ENCODE results near the gene PDHX. TPM values are rescaled to one million over a fixed set of nuclear protein-coding genes. Genes with fewer than 3 reads are reported as not detected.

PDHX gene
- polyA plus RNA-seq, 3 donors from 2014 or later, result 12.8 to 17.1 (median 13.1) TPM

GRCh38 chr11:34916843-34917770, 689 bp downstream of the PDHX start:
- H3K27me3 Mint-ChIP-seq (ENCODE audit: low read depth in 3 of 3), result peaks cover 2 to 7% (median 3%) of the 10 kb centered on the region in 3 donors
- H3K36me3 Mint-ChIP-seq, result peaks cover 0 to 9% (median 0%) of the 10 kb centered on the region in 3 donors
- DNase-seq, result no peak
- H3K4me3 Mint-ChIP-seq, result peak overlapping the region; percentile 90 to 98 (median 97)
- H3K9me3 Mint-ChIP-seq, result no peaks in the 10 kb centered on the region
- peak overlapping the region; percentile 89 to 98 (median 94) for H3K27ac Mint-ChIP-seq
- peaks cover 27 to 43% of the 10 kb centered on the region in 2 donors for H3K4me1 Mint-ChIP-seq

DNA sequence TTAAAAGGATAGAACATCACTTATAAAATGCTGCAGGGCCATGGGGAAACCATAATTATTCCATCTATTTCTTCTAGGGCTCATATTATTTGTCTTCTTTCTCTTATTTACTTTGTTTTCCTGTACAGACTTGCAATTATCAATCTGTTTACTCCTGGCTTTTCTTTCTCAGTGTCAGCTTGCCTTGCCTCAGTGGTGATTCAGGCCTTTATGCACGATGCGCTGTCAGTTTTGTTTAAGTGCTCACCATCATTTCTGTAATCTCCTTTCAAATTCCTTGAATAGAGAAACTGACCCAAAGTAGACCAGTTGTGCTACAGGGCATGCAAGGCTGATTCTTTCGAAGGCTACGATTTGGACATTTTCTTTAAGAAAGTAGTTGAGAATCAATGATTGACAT, 4.7 kb downstream of the PDHX start:
- Mint-ChIP-seq H3K36me3 (no peaks in the 10 kb centered on the region), H3K9me3 (no peaks in the 10 kb centered on the region), H3K4me3 (no peak overlapping the region), H3K4me1 (peaks cover 14 to 28% of the 10 kb centered on the region in 2 donors), H3K27ac (peak overlapping the region in 1 of 6 donors; percentile 46), H3K27me3 (ENCODE audit: low read depth in 3 of 3) (peaks cover 0 to 3% (median 0%) of the 10 kb centered on the region in 3 donors)
- DNase-seq, result no peak

- peaks cover 0 to 13% of the 10 kb centered on the region in 2 donors for H3K4me1 Mint-ChIP-seq
- no peak for DNase-seq
- no peak overlapping the region for H3K27ac Mint-ChIP-seq
- no peaks in the 10 kb centered on the region for H3K9me3 Mint-ChIP-seq
- H3K4me3 Mint-ChIP-seq, result no peak overlapping the region
- H3K27me3 Mint-ChIP-seq (ENCODE audit: low read depth in 3 of 3), result no peaks in the 10 kb centered on the region
- no peaks in the 10 kb centered on the region for H3K36me3 Mint-ChIP-seq
These were observed 8.3 kb downstream of the PDHX start for GRCh38 chr11:34924714-34925113.

DNA sequence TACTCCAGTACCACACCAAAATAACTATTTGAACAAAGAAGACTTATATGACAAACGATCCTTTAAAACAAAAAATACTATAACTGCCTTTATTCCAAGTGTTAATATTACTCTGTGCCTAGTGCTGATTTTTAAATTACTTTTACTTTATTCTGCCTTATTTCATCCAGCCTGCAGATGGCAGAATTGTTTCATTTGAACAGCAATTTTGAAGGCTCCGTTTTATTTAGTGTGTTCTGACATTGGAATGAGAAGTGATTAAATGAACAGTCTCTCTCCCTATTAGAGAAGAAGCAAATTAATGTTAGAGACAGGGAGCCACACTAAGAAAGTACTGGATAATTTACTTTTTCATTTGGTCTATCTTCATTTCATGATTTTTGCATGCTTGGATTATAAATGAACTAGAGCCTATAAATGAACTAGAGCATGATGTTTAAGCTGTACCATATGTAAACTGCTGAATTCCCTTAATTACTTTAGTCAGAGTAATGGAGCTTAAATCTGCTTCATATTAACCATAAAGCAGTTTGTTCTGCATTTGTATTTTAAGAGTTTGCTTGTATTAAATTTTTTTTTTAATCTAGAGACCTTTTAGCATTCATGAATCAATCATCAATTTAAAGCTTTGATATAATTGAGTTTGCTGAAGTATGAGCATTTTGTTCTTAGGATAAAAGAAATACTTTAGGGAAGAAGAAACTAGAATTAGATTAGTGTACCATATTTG, 9.8 kb downstream of the PDHX start:
- no peak overlapping the region for H3K27ac Mint-ChIP-seq
- no peaks in the 10 kb centered on the region for H3K27me3 Mint-ChIP-seq (ENCODE audit: low read depth in 3 of 3)
- peak; percentile 27 to 50 (median 45) for DNase-seq
- no peak overlapping the region for H3K4me3 Mint-ChIP-seq
- H3K9me3 Mint-ChIP-seq, result no peaks in the 10 kb centered on the region
- peaks cover 0 to 22% of the 10 kb centered on the region in 2 donors for H3K4me1 Mint-ChIP-seq
- no peaks in the 10 kb centered on the region for H3K36me3 Mint-ChIP-seq

DNA sequence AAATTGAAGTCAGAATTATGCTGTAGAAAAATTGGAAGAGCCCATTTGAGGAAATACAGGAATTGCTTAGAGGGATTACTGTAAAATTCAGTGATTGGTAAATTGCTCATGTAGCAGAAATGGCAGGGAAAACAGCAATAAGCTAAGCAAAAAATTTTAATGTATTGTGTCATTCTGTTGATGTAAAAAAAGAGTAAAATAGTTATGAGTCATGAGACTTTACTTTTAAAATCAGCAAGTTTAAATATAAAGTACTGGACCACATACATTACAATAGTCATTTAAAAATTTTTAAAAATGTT, 10.4 kb downstream of the PDHX start:
- Mint-ChIP-seq H3K27ac (no peak overlapping the region), H3K4me3 (no peak overlapping the region), H3K36me3 (peaks cover 0 to 4% (median 0%) of the 10 kb centered on the region in 3 donors), H3K4me1 (peaks cover 0 to 22% of the 10 kb centered on the region in 2 donors), H3K9me3 (no peaks in the 10 kb centered on the region), H3K27me3 (ENCODE audit: low read depth in 3 of 3) (no peaks in the 10 kb centered on the region)
- DNase-seq, result no peak

GRCh38 chr11:34928268-34928959, 12.0 kb downstream of the PDHX start:
- no peak for DNase-seq
- Mint-ChIP-seq H3K4me3 (no peak overlapping the region), H3K9me3 (no peaks in the 10 kb centered on the region), H3K27ac (no peak overlapping the region), H3K4me1 (peaks cover 0 to 22% of the 10 kb centered on the region in 2 donors), H3K36me3 (peaks cover 0 to 13% (median 4%) of the 10 kb centered on the region in 3 donors), H3K27me3 (ENCODE audit: low read depth in 3 of 3) (no peaks in the 10 kb centered on the region)

DNA sequence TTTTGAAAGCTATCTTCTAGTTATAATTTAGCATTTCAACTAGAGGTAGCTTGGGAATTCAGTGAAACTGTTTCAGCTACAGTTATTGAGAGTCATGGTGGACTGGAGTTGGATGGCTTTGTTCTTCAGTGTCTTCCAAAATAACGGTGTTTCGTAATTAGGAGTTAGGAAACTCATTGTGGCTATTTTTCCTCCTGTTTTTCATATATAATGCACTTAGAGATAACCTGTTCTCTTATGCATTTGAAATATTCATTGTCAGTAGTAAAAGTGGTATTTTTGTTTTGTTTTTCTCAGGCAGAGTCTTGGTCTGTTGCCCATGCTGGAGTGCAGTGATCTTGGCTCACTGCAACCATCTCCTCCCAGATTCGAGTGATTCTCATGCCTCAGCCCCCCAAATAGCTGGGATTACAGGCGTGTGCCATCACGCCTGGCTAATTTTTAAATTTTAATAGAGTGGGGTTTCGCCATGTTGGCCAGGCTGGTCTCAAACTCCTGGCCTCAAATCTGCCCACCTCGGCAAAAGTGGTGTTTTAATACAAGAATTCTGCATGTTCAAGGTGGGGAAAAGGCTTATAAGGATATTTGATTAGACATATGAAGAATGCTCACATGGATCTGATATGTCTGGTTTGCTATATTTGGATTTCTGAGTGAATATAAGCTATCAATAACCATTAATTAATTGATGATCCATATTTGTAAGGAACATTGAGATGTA, 12.7 kb downstream of the PDHX start:
- Mint-ChIP-seq H3K27me3 (ENCODE audit: low read depth in 3 of 3) (no peaks in the 10 kb centered on the region), H3K27ac (peak overlapping the region in 1 of 6 donors; percentile 24), H3K4me3 (no peak overlapping the region), H3K4me1 (peaks cover 0 to 22% of the 10 kb centered on the region in 2 donors), H3K9me3 (no peaks in the 10 kb centered on the region), H3K36me3 (peaks cover 0 to 13% (median 4%) of the 10 kb centered on the region in 3 donors)
- DNase-seq, result no peak

DNA sequence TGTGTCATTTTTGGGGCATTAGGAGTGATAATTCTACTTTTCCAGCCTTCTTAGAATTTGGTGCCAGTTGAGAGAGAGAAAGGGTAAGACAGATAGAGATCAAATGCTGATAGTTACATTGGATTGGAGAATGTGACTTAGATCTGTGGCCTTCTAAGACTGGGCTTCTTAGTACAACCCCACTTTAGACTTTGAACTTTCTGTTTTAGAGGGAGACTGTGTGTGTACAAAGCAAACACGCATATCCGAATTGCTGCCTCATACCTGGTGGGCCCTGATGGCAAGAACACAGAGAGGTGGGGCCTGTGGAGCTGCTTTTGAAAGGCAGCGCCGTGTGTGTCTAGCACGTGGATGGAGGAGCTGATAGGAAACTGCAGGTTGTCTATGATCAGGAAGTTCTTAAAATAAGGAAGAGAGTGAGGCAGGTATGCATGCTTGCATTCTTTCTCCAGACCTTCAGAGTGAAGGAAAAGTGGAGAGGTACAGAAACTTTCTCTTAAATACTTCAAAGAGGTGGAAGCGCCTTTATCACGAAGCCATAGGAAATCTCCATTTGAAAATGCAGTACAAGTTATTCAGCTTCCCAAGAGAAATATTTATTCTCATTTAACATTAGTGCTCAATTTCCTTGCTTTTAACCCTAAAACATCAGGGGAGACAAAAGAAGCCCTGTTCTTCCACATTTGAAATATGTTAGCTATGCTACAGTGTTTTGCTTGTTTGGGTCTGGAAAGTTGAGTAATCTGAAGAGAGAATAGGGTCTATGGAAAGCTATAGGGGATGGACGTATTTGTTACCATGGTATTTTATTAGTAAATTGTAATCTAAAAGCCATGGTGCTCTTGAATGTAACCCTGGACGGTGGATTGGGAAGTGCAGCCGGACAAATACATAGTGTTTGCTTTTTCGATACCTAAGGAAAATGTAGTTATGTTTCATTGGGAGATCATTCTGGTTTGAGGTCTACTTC, 13.7 kb downstream of the PDHX start:
- Mint-ChIP-seq H3K4me1 (peaks cover 0 to 22% of the 10 kb centered on the region in 2 donors), H3K9me3 (no peaks in the 10 kb centered on the region), H3K27ac (peak overlapping the region in 1 of 6 donors; percentile 39), H3K36me3 (peaks cover 0 to 13% (median 4%) of the 10 kb centered on the region in 3 donors), H3K4me3 (no peak overlapping the region), H3K27me3 (ENCODE audit: low read depth in 3 of 3) (no peaks in the 10 kb centered on the region)
- DNase-seq, result no peak

GRCh38 chr11:34936945-34937629, 20.7 kb downstream of the PDHX start:
- H3K27ac Mint-ChIP-seq, result peak overlapping the region in 2 of 6 donors; percentile 34 to 54
- H3K36me3 Mint-ChIP-seq, result peaks cover 7 to 11% (median 9%) of the 10 kb centered on the region in 3 donors
- H3K9me3 Mint-ChIP-seq, result no peaks in the 10 kb centered on the region
- peaks cover 22 to 32% of the 10 kb centered on the region in 2 donors for H3K4me1 Mint-ChIP-seq
- peak overlapping the region in 3 of 5 donors; percentile 3 to 30 (median 19) for H3K4me3 Mint-ChIP-seq
- DNase-seq, result no peak
- no peaks in the 10 kb centered on the region for H3K27me3 Mint-ChIP-seq (ENCODE audit: low read depth in 3 of 3)

DNA sequence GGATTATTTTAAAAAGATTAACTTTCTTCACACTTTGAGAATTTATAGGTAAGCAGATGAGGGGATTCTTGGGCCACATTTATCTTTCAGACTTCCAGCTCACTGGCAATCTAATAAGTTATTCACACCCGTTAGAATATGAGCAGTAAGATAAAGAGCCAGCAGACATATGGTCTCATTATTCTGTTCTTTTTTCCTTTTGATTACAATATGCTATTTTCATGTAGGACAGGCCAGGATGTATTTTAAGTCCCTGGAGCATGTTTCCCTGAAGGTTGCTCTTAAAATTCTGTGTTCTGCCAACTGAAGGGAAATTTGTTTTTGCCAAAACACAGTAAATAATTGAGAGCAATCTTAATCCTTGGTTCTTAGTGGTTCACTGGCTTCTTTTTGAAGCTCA, 22.2 kb downstream of the PDHX start:
- no peak overlapping the region for H3K27ac Mint-ChIP-seq
- no peaks in the 10 kb centered on the region for H3K9me3 Mint-ChIP-seq
- peaks cover 4 to 9% (median 4%) of the 10 kb centered on the region in 3 donors for H3K36me3 Mint-ChIP-seq
- no peaks in the 10 kb centered on the region for H3K27me3 Mint-ChIP-seq (ENCODE audit: low read depth in 3 of 3)
- no peak for DNase-seq
- H3K4me1 Mint-ChIP-seq, result peaks cover 22 to 32% of the 10 kb centered on the region in 2 donors
- H3K4me3 Mint-ChIP-seq, result no peak overlapping the region

GRCh38 chr11:34940026-34940677, 23.7 kb downstream of the PDHX start:
- Mint-ChIP-seq H3K27ac (no peak overlapping the region), H3K27me3 (ENCODE audit: low read depth in 3 of 3) (no peaks in the 10 kb centered on the region), H3K4me3 (no peak overlapping the region), H3K36me3 (peaks cover 7 to 16% (median 10%) of the 10 kb centered on the region in 3 donors), H3K9me3 (peaks cover 0 to 4% (median 0%) of the 10 kb centered on the region in 6 donors), H3K4me1 (peaks cover 22 to 32% of the 10 kb centered on the region in 2 donors)
- DNase-seq, result no peak
